HG03060 (cell line): ENCODE data around the gene CDH16.
"Not testable (repeated sequence)": the region's sequence is repeated elsewhere in the genome, so short reads cannot be mapped to it uniquely, and the experiment has no call there.

Source experiments
- ATAC-seq: cut with Tn5 transposase; IDR thresholded peaks from one replicate; pipeline ENCODE4 v1.9.1; 2021; ENCODE audit warnings: low read depth, moderate number of reproducible peaks; ENCODE audit not compliant: unreplicated experiment

Gene CDH16

DNA sequence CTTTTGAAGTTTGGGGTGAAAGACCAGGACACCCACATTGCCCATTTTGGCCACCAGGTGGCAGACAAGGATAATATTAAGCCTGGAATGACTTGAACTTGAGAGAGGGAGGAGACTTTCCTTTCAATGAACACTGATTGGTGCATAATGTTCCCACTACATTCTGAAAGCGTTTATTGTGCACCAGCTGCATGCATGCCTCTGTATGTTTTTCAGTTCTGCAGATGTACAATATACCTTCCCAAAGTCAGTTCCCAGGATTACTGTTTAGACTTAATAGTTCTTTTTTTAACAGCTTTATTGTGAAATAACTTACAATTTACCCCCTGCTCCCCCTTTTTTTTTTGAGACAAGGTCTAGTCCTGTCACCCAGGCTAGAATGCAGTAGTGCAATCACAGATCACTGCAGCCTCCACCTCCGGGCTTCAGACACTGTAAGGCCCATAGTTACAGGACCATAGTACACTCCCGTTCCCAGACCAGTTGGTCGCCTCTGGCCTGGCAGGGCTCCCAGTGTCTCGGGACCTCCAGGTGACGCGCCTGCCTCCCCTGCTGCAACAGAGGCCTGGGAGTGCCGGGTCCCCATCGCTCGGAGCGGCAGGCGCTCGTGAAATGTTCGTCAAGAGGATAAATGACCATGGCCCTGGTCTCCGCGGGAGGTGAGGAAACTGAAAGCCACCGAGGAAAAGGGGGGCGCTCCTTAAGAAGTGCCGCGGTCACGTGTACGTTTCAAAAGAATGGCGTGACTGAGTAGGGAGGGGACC is 28.8 kb upstream of the CDH16 start:
- ATAC-seq: peak; percentile 58

- ATAC-seq: no peak
These were observed 28.3 kb upstream of the CDH16 start for GRCh38 chr16:66946974-66947301.

GRCh38 chr16:66946541-66946940 is 27.9 kb upstream of the CDH16 start:
- no peak for ATAC-seq

DNA sequence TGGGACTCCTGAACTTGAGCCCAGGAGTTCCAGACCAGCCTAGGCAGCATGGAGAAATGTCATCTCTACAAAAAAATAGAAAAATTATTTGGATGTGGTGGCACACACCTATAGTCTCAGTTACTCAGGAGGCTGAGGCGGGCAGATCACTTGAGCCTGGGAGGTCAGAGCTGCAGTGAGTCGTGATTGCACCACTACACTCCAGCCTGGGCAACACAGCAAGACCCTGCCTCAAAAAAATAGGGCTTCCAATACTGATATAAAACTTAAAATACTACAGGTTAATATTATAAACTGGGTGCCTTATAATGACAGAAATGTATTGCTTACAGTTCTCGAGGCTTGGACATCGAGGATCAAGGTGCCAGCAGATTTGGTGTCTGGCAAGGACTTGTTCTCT is 27.3 kb upstream of the CDH16 start:
- no peak for ATAC-seq

- not testable (repeated sequence) for ATAC-seq
These were observed 26.3 kb upstream of the CDH16 start for GRCh38 chr16:66944971-66945370.

GRCh38 chr16:66944054-66944441 is 25.4 kb upstream of the CDH16 start:
- no peak for ATAC-seq

- ATAC-seq: no peak
These were observed 24.9 kb upstream of the CDH16 start for GRCh38 chr16:66943426-66944053.

DNA sequence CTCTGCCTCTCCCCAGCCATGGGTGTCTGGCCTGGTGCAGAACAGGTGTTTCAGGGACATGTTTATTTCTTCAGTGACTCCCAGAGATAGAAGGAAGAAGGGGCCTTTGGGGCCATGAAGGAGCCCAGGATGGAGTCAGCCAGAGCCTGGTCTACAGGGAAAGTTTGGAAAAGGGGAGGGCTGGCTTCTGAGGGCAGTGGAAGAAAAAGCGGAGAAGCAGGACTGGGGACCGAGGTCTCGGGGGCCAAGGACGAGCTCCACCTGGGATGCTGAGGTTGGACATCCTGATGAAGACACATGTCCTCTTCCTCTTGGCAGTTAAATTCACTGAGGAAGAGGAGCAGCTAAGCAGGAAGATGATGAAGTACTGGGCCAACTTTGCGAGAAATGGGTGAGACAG is 24.3 kb upstream of the CDH16 start:
- ATAC-seq: no peak

GRCh38 chr16:66940236-66940635 is 21.6 kb upstream of the CDH16 start:
- ATAC-seq: no peak

DNA sequence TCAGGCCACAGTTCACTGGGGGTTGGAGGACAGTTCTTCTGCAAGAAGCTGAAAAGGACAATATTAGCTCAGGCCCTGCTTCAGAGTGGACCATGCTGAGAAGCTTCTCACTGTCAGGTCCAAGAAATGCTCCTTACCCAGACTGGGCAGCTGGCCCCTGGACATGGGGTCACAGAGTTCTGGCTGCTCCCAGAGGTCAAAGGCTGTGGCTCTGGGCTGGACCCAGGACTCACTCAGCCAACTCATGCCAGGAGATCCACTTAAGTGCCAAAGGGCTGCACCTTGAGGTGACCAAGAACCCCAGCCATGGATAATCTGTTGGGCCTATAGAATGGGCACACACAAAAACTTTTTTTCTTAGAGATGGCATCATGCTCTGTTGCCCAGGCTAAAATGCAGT is 20.7 kb upstream of the CDH16 start:
- ATAC-seq: no peak

- ATAC-seq: no peak
These were observed 19.1 kb upstream of the CDH16 start for GRCh38 chr16:66937725-66938337.

DNA sequence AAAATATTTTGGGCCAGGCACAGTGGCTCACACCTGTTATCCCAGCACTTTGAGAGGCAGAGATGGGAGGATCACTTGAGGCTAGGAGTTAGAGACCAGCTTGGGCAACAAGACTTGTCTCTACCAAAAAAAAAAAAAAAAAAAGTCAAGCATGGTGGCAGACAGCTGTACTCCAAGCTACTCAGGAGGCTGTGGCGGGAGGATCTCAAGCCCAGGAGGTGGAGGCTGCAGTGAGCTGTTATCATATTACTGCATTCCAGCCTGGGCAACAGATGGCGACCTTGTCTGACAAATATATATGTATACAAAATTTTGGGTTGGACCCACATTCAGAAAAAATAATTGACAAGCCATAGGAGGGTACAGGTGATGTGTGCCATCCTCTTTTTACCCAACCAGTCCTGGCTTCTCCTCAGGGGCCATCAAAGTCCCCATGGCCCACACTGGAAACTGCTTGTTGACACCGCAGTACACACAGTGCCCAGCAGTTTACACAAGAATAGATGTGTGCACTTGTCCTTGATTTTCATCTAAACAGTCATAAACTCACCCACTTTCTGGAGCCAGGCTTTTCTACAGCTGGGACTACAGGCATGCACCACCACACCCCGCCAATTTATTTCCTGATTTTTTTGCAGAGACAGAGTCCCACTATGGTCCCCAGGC is 18.3 kb upstream of the CDH16 start:
- ATAC-seq: no peak

- no peak for ATAC-seq
These were observed 17.8 kb upstream of the CDH16 start for GRCh38 chr16:66936462-66936861.

DNA sequence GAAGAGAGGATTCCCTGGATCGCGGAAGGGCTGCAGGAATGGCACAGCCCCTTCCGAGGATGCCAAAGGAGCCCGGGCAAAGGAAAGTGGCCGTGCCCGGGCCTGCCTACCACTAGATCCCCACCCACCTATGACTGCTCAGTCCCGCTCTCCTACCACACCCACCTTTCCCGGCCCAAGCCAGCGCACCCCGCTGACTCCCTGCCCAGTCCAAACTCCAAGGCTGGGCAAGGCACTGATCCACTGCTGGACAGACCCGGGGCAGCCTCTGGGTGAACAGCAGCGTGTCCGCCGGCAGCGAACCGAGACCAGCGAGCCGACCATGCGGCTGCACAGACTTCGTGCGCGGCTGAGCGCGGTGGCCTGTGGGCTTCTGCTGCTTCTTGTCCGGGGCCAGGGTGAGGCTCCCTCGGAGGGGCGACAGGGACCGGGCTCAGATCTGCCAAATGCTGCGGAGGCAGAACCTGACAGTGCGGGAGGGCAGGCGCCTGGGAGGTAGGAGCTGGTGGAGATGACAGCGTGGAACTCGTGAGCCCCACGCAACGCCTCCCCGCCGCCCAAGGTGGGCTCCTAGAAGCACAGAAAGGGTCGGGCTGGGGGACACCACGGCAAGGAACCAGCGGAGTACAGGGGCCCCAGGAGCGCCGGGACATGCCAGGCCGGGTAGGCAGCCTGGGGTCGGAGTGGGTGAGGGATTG is 16.8 kb upstream of the CDH16 start, which contains the start of gene CES2:
Gene CES2, plus strand, starts transcription at position 203 of the 698 bp plus-strand sequence. Its CDS starts 120 bp downstream, at position 323.
- ATAC-seq: no peak

DNA sequence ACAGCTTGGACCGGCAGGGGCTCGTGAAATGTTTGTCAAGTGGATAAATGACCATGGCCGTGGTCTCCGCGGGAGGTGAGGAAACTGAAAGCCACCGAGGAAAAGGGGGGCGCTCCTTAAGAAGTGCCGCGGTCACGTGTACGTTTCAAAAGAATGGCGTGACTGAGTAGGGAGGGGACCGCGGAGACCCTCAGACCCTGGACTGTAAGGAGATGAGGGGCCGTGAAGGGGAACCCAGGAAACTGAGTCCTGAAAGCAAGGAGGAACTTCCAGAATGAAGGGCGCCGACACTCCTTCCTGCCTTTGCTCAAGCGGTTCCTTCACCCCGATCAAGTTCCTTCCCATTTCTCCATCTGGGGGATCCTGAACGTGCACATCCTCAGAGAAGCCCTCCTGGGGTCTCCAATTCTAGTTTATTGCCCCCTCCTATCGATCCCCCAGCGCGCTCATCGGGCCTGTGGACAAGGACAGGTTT is 16.2 kb upstream of the CDH16 start:
- not testable (repeated sequence) for ATAC-seq

DNA sequence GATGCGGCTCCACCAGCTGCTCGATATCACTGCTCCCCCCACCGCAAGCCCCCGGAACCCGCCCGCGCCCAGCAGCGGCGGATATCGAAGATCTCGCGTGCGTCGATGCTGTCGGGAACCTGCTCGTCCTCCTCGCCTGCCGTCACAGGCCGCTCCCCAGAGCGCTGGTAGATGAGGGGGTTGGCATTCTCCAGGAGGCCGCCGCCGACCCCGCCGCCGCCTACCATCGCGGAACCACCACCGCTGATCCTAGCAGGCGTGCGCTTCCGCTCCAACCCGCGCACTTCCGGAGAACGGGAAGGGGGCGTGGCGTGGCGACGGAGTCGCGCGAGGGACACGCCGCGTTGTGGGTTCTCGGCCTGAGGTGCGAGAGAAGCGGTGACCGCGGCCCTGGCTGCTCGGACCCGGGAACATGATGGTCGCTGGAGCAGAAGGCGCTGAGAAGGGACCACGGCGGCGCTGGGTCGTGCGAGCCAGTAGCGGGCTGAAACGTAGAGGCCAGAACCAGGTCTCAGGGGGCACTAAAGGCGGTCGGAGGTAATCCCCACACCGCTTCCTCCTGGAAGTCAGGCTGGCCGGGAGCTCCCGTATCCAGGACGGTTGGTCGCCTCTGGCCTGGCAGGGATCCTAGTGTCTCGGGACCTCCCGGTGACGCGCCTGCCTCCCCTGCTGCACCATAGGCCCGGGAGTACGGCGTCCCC is 15.6 kb upstream of the CDH16 start, which contains the start of gene CIAO2B:
Gene CIAO2B, minus strand, starts transcription at position 265 of the 701 bp plus-strand sequence. Its CDS starts 38 bp downstream, at position 227.
- ATAC-seq: peak; percentile 53

GRCh38 chr16:66933776-66934137 is 15.1 kb upstream of the CDH16 start:
- peak; percentile 7 for ATAC-seq

DNA sequence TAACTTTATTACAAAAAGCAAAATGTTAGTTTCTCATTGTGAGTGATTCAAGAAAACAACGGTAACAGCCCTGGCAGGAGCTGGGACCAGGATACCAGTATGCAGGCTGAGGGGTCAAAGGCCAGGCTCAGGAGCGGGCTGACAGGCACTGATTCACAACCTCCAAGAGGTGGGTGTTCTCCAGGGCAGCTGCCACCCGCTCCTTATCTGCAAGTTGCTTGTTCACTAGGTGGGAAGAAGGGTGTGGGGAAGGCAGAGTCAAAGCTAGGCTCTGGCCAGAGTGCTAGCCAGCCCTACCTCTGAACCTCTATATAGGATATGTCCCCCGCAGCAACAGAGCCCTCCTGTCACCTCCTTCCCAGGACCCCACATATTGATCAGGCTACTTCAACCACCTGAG is 13.4 kb upstream of the CDH16 start:
- no peak for ATAC-seq

- no peak for ATAC-seq
These were observed 13.0 kb upstream of the CDH16 start for GRCh38 chr16:66931665-66932064.

GRCh38 chr16:66930189-66930588 is 11.5 kb upstream of the CDH16 start:
- ATAC-seq: no peak
